H1 (cell line): ENCODE measurements around the gene NIPSNAP2. TPM values are rescaled to one million over a fixed set of nuclear protein-coding genes. Genes with fewer than 3 reads are reported as not detected.

ENCODE experiments used
- CTCF ChIA-PET: fragments of 300-600 bp; sonication (Branson Sonifier 250); formaldehyde crosslinking; loops from one replicate; lab custom pipeline; 2021; ENCODE audit not compliant: partially characterized antibody; lab: Charles Lee
- POLR2A ChIA-PET: fragments of 300-600 bp; sonication (Branson Sonifier 250); formaldehyde crosslinking; loops from one replicate; lab custom pipeline; 2021; ENCODE audit warnings: inconsistent platforms; ENCODE audit not compliant: partially characterized antibody; lab: Charles Lee
- DNase-seq, 2 experiments: peaks; one replicate each; pipeline versions ENCODE4 v3.0.0 to v3.0.0-alpha.2; 2010 to 2022; ENCODE audit warnings: low spot score in 2 of 2, low read depth in 1 of 2, mixed read lengths in 1 of 2
- FAIRE-seq: peaks from 2 replicates; lab custom pipeline; 2011; peaks lifted over from hg19 to GRCh38; lab: Jason Lieb, UNC
- H2AFZ ChIP-seq: 2 replicates; pipeline ENCODE4 v1.8.1; 2012; ENCODE audit warnings: low read length, inconsistent platforms
- H2AK5ac ChIP-seq: 2 replicates; pipeline ENCODE4 v1.6.1; 2013; ENCODE audit warnings: low read depth, low read length
- H2BK120ac ChIP-seq: replicated peaks from 2 replicates; pipeline ENCODE3; 2013; ENCODE audit warnings: low read depth, low read length, inconsistent platforms
- H2BK12ac ChIP-seq: 2 replicates; pipeline ENCODE4 v1.6.1; 2013; ENCODE audit warnings: low read depth, low read length
- H2BK15ac ChIP-seq: 2 replicates; pipeline ENCODE4 v1.6.1; 2013; ENCODE audit warnings: low read length
- H2BK20ac ChIP-seq: 2 replicates; pipeline ENCODE4 v1.6.1; 2013; ENCODE audit warnings: low read length
- H2BK5ac ChIP-seq: 2 replicates; pipeline ENCODE4 v1.6.1; 2013; ENCODE audit warnings: low read depth, low read length
- H3K14ac ChIP-seq: 2 replicates; pipeline ENCODE4 v1.6.1; 2013; ENCODE audit warnings: inconsistent platforms; ENCODE audit not compliant: insufficient read length
- H3K18ac ChIP-seq: 2 replicates; pipeline ENCODE4 v1.6.1; 2013; ENCODE audit warnings: low read length; ENCODE audit errors: extremely low read depth
- H3K23ac ChIP-seq: 2 replicates; pipeline ENCODE4 v1.6.1; 2013; ENCODE audit warnings: inconsistent platforms; ENCODE audit not compliant: insufficient read length
- H3K23me2 ChIP-seq: 2 replicates; pipeline ENCODE4 v1.6.1; 2013; ENCODE audit warnings: low read depth, low read length
- H3K27ac ChIP-seq: 2 replicates; pipeline ENCODE4 v1.6.1; 2011; ENCODE audit warnings: low read depth, low read length, inconsistent platforms
- H3K27me3 ChIP-seq, 4 experiments: replicated peaks in 1 of 4; 1 replicate in 1 of 4; 2 replicates in 3 of 4; pipeline versions ENCODE4 v1.6.1 to v1.8.1; 2011 to 2013; ENCODE audit warnings: low read length in 3 of 4, mild to moderate bottlenecking in 3 of 4, inconsistent platforms in 2 of 4, mixed read lengths in 2 of 4, moderate library complexity in 1 of 4; ENCODE audit not compliant: control insufficient read depth in 3 of 4, insufficient read depth in 3 of 4; ENCODE audit errors: extremely low read depth in 1 of 4
- H3K36me3 ChIP-seq, 4 experiments: 2 replicates each; pipeline versions ENCODE4 v1.6.1 to v1.8.1; 2011 to 2013; ENCODE audit warnings: mild to moderate bottlenecking in 4 of 4, low read length in 3 of 4, moderate library complexity in 2 of 4, control low read depth in 1 of 4, inconsistent platforms in 1 of 4; ENCODE audit not compliant: insufficient read depth in 4 of 4, control insufficient read depth in 2 of 4
- H3K4ac ChIP-seq: replicated peaks from 2 replicates; pipeline ENCODE3; 2013; ENCODE audit warnings: low read length, low read depth, mixed read lengths, inconsistent platforms; ENCODE audit not compliant: insufficient read length
- H3K4me1 ChIP-seq, 4 experiments: replicated peaks in 1 of 4; 1 replicate in 1 of 4; 2 replicates in 3 of 4; pipeline versions ENCODE4 v1.6.1 to v1.8.1; 2011 to 2013; ENCODE audit warnings: low read length in 3 of 4, inconsistent platforms in 2 of 4, mixed read lengths in 1 of 4; ENCODE audit not compliant: insufficient read depth in 4 of 4, control insufficient read depth in 3 of 4
- H3K4me2 ChIP-seq, 2 experiments: 2 replicates each; pipeline versions ENCODE4 v1.6.1 to v1.8.1; 2011 to 2013; ENCODE audit warnings: low read depth in 2 of 2, low read length in 2 of 2, control low read depth in 1 of 2, inconsistent platforms in 1 of 2, mild to moderate bottlenecking in 1 of 2; ENCODE audit not compliant: insufficient read depth in 1 of 2
- H3K4me3 ChIP-seq, 4 experiments: fragments of 200-600, 300-600 bp in 1 of 4; sonication (generic), shearing (Covaris generic), sonication (Bioruptor Twin) in 1 of 4; 2 replicates each; pipeline versions ENCODE4 v1.5.1 to v1.8.1; 2011 to 2016; ENCODE audit warnings: low read length in 4 of 4, low read depth in 3 of 4, control low read depth in 2 of 4, inconsistent platforms in 2 of 4, mild to moderate bottlenecking in 2 of 4, mixed read lengths in 1 of 4, moderate library complexity in 1 of 4; ENCODE audit not compliant: insufficient read depth in 2 of 4; ENCODE audit errors: extremely low read depth in 1 of 4
- H3K56ac ChIP-seq: replicated peaks from 2 replicates; pipeline ENCODE3; 2013; ENCODE audit warnings: low read depth, mild to moderate bottlenecking, mixed read lengths, low read length, inconsistent platforms; ENCODE audit not compliant: insufficient read length
- H3K79me1 ChIP-seq: 2 replicates; pipeline ENCODE4 v1.6.1; 2013; ENCODE audit warnings: low read depth, low read length, control low read depth
- H3K79me2 ChIP-seq, 2 experiments: 2 replicates each; pipeline versions ENCODE4 v1.6.1 to v1.8.1; 2012 to 2013; ENCODE audit warnings: low read length in 2 of 2, mild to moderate bottlenecking in 2 of 2, inconsistent platforms in 1 of 2; ENCODE audit not compliant: insufficient read depth in 2 of 2, control insufficient read depth in 1 of 2
- H3K9ac ChIP-seq, 4 experiments: replicated peaks in 1 of 4; 1 replicate in 1 of 4; 2 replicates in 3 of 4; pipeline versions ENCODE4 v1.6.1 to v1.8.1; 2011 to 2013; ENCODE audit warnings: low read depth in 3 of 4, low read length in 3 of 4, control low read depth in 2 of 4, mild to moderate bottlenecking in 2 of 4, moderate library complexity in 2 of 4, inconsistent platforms in 1 of 4; ENCODE audit errors: extremely low read depth in 1 of 4
- H3K9me3 ChIP-seq, 2 experiments: 2 replicates each; pipeline versions ENCODE4 v1.6.1 to v1.8.1; 2012 to 2013; ENCODE audit warnings: mild to moderate bottlenecking in 2 of 2, moderate library complexity in 2 of 2, control low read depth in 1 of 2, inconsistent platforms in 1 of 2, low read depth in 1 of 2, low read length in 1 of 2, mixed read lengths in 1 of 2; ENCODE audit not compliant: insufficient read depth in 2 of 2
- H4K20me1 ChIP-seq, 2 experiments: replicated peaks in 1 of 2; 2 replicates each; pipeline versions ENCODE3 to v1.8.1; 2011 to 2013; ENCODE audit warnings: inconsistent platforms in 2 of 2, low read length in 2 of 2, mild to moderate bottlenecking in 1 of 2; ENCODE audit not compliant: insufficient read depth in 2 of 2, control insufficient read depth in 1 of 2
- H4K5ac ChIP-seq: 2 replicates; pipeline ENCODE4 v1.6.1; 2013; ENCODE audit warnings: low read length, low read depth, mixed read lengths, inconsistent platforms; ENCODE audit not compliant: insufficient read length
- H4K8ac ChIP-seq: 2 replicates; pipeline ENCODE4 v1.8.0; 2013; ENCODE audit warnings: mild to moderate bottlenecking, moderate library complexity, low read length, inconsistent platforms; ENCODE audit not compliant: insufficient read depth; ENCODE audit errors: extremely low read depth
- H4K91ac ChIP-seq: replicated peaks from 2 replicates; pipeline ENCODE3; 2013; ENCODE audit warnings: low read length, mixed read lengths, inconsistent platforms; ENCODE audit not compliant: insufficient read length
- ASH2L ChIP-seq: fragments of 200-600, 300-600 bp; sonication (generic); IDR thresholded peaks from one replicate; pipeline ENCODE4 v1.7.1; 2017; ENCODE audit warnings: low read length
- CEBPB ChIP-seq: IDR thresholded peaks from 2 replicates; pipeline ENCODE4 v1.6.1; 2012; ENCODE audit warnings: low read depth, low read length
- CHD1 ChIP-seq: IDR thresholded peaks from 2 replicates; pipeline ENCODE4 v1.6.1; 2012; ENCODE audit warnings: low read depth, low read length, improper control_type of control experiment
- CREB1 ChIP-seq: IDR thresholded peaks from 2 replicates; pipeline ENCODE4 v1.6.1; 2012; ENCODE audit warnings: inconsistent platforms
- EZH2 ChIP-seq: fragments of 200-600 bp; sonication (generic); IDR thresholded peaks from 2 replicates; pipeline ENCODE4 v1.7.1; 2012; ENCODE audit warnings: low read depth, mild to moderate bottlenecking, moderate library complexity, low read length, inconsistent platforms; ENCODE audit not compliant: severe bottlenecking
- RNF2 ChIP-seq: fragments of 200-900, 300-1000 bp; sonication (generic); IDR thresholded peaks from 2 replicates; pipeline ENCODE4 v1.7.1; 2016; ENCODE audit warnings: borderline replicate concordance, low read depth, mild to moderate bottlenecking, antibody characterized with exemption, low read length; ENCODE audit not compliant: poor library complexity, severe bottlenecking; ENCODE audit errors: missing control alignments
- SP1 ChIP-seq: IDR thresholded peaks from 2 replicates; pipeline ENCODE4 v1.6.1; 2011; ENCODE audit warnings: low read depth, low read length
- TAF1 ChIP-seq: IDR thresholded peaks from 2 replicates; pipeline ENCODE4 v1.6.1; 2011; ENCODE audit warnings: mild to moderate bottlenecking, low read depth, low read length
- TAF7 ChIP-seq: optimal IDR thresholded peaks from 2 replicates; pipeline ENCODE3; 2011; ENCODE audit warnings: low read depth, mild to moderate bottlenecking, inconsistent platforms, low read length, moderate library complexity, borderline replicate concordance
- WGBS, 2 experiments: shearing (Covaris generic) in 1 of 2; methylation state at CpG; one replicate each; pipeline versions ENCODE4 v1.1.6 to v1.1.7; 2013 to 2015; ENCODE audit warnings: low lambda C conversion rate in 2 of 2, mixed read lengths in 2 of 2, inconsistent platforms in 1 of 2, low coverage in 1 of 2, missing lambda C conversion rate in 1 of 2; ENCODE audit not compliant: insufficient replicate concordance in 2 of 2, insufficient coverage in 1 of 2, insufficient read length in 1 of 2; ENCODE audit errors: extremely low coverage in 1 of 2, missing lambda C conversion rate in 1 of 2; 5-methylcytosine and 5-hydroxymethylcytosine counted together
- polyA plus RNA-seq, 7 experiments: library from polyadenylated mRNA; depleted of rRNA in 3 of 7; stranded (reverse) in 5 of 7; unstranded in 2 of 7; fragments of >200 nt in 5 of 7; fragments of 200-250 nt in 2 of 7; gene quantifications; 1 replicate in 5 of 7; 2 replicates in 1 of 7; 4 replicates in 1 of 7; pipeline versions ENCODE4 v1.2.1 to v1.2.3, GENCODE V29; 2011 to 2013; ENCODE audit warnings: missing spikeins in 2 of 7, mixed read lengths in 2 of 7
- total RNA-seq: library from RNA; stranded (reverse); fragmentation: NEBNext Ultra II Directional; extraction: Animal tissue kit (Norgen Biotek cat#: 25700); gene quantifications from 2 replicates; pipeline ENCODE4 v1.2.1, GENCODE V29; 2021
- TF ChIP-seq, protein P1 (sequence below): IDR thresholded peaks from 2 replicates; pipeline ENCODE4 v1.6.1; 2012; ENCODE audit warnings: low read length, inconsistent platforms
- TF ChIP-seq, protein P2 (sequence below): IDR thresholded peaks from 2 replicates; pipeline ENCODE4 v1.6.1; 2011; ENCODE audit warnings: low read length, improper control_type of control experiment

The NIPSNAP2 gene
- total and polyA plus RNA-seq, 2 of the 8 experiments (the other 6 are each of a cell fraction or from before 2014, with no cell fraction given) = 31.1 to 45.2 TPM

- H4K91ac ChIP-seq = no peak overlapping the region
- no peak overlapping the region for H3K18ac ChIP-seq
- H2BK5ac ChIP-seq = no peak overlapping the region
- H4K5ac ChIP-seq = no peak overlapping the region
- peaks cover 2 to 9% of the 10 kb centered on the region in 2 experiments for H4K20me1 ChIP-seq
- H3K36me3 ChIP-seq = no peaks in the 10 kb centered on the region
- H2BK120ac ChIP-seq = no peak overlapping the region
- H3K79me2 ChIP-seq = peaks cover 3 to 31% of the 10 kb centered on the region in 2 experiments; a peak in 3 of 4 replicates
- peaks cover 9% of the 10 kb centered on the region for H3K79me1 ChIP-seq
- H4K8ac ChIP-seq = no peak overlapping the region
- H3K23me2 ChIP-seq = no peaks in the 10 kb centered on the region
- H2AK5ac ChIP-seq = no peak overlapping the region
- WGBS, 2 experiments = 93% methylated on average over 6 of the region's 6 CpGs; no CpG with 5 or more reads in 1 of the 2 experiments
- no peak overlapping the region for H3K9ac ChIP-seq
- H3K4me1 ChIP-seq = peaks cover 0 to 5% (median 1%) of the 10 kb centered on the region in 4 experiments; a peak in 2 of 7 replicates
- no peak overlapping the region for H2BK20ac ChIP-seq
- no peak overlapping the region for H3K4me2 ChIP-seq
- DNase-seq (no peak), FAIRE-seq (no peak)
- no peak overlapping the region for H2BK15ac ChIP-seq
- H2AFZ ChIP-seq = no peak overlapping the region
- no peak overlapping the region for H2BK12ac ChIP-seq
- ChIA-PET POLR2A (interaction anchor here (0.8 to 2.2 kb wide), 8 partner anchors 9 to 140 kb away, joined by 3 to 5 read pairs (median 3); partner anchors contain the start of genes CCT6A, CHCHD2 and PSPH), CTCF (interaction anchor here (0.7 to 0.9 kb wide), 2 partner anchors 11 to 378 kb away, joined by 4 read pairs; no protein-coding TSS in a partner anchor)
- no peaks in the 10 kb centered on the region for H3K9me3 ChIP-seq
- H3K56ac ChIP-seq = no peak overlapping the region
- H3K14ac ChIP-seq = no peak overlapping the region
- peaks cover 1 to 13% (median 7%) of the 10 kb centered on the region in 4 experiments; a peak in 5 of 7 replicates for H3K27me3 ChIP-seq
- no peak overlapping the region for H3K27ac ChIP-seq
- H3K23ac ChIP-seq = no peak overlapping the region
- no peak overlapping the region for H3K4me3 ChIP-seq
- H3K4ac ChIP-seq = no peak overlapping the region
- TF ChIP-seq, protein P1, sequence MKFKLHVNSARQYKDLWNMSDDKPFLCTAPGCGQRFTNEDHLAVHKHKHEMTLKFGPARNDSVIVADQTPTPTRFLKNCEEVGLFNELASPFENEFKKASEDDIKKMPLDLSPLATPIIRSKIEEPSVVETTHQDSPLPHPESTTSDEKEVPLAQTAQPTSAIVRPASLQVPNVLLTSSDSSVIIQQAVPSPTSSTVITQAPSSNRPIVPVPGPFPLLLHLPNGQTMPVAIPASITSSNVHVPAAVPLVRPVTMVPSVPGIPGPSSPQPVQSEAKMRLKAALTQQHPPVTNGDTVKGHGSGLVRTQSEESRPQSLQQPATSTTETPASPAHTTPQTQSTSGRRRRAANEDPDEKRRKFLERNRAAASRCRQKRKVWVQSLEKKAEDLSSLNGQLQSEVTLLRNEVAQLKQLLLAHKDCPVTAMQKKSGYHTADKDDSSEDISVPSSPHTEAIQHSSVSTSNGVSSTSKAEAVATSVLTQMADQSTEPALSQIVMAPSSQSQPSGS = no peak
- TF ChIP-seq CHD1 (no peak), TAF1 (no peak), SP1 (no peak), ASH2L (no peak), TAF7 (no peak), EZH2 (no peak), CEBPB (no peak), RNF2 (no peak), CREB1 (no peak)
- TF ChIP-seq, protein P2, sequence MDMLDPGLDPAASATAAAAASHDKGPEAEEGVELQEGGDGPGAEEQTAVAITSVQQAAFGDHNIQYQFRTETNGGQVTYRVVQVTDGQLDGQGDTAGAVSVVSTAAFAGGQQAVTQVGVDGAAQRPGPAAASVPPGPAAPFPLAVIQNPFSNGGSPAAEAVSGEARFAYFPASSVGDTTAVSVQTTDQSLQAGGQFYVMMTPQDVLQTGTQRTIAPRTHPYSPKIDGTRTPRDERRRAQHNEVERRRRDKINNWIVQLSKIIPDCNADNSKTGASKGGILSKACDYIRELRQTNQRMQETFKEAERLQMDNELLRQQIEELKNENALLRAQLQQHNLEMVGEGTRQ = no peak
These were observed 2.5 kb downstream of the NIPSNAP2 start for GRCh38 chr7:55966851-55967250.
